ENCODE measurements around the gene IGF2BP2. TPM values are rescaled to one million over a fixed set of nuclear protein-coding genes. Genes with fewer than 3 reads are reported as not detected.

IGF2BP2 gene
- total and polyA plus RNA-seq, 9 of the 15 experiments (the other 6 are each of a cell fraction or from before 2014, with no cell fraction given): 3.2 to 59.6 (median 30.5) TPM

DNA sequence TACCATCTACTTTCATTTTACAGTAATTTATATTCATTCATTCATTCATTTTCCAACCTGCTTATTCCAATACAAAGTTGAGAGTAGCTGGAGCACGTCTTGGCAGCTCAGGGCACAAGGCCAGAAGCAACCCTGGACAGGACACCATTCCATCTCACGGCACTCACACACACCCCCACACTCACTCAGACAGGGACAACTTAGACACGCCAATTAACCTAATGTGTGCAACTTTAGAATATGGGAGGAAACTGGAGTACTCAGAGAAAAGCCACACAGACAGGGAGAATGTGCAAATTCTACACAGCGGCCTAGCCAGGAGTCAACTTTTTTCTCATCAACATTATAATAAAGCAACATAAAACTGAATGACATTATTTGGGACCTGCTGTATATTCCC lies 46.7 kb downstream of the IGF2BP2 start:
- H4K20me1 ChIP-seq (replicated peaks; ENCODE audit: control insufficient read depth, insufficient read depth, low read length): peaks cover 6% of the 10 kb centered on the region; the same call in 1 of the 2 replicates
- DNase-seq (ENCODE audit: extremely low read depth in 1 of 4, low spot score in 3 of 4) (no peak), FAIRE-seq (no peak), ATAC-seq (no peak; the same call in 2 of the 3 replicates)
- no peaks in the 10 kb centered on the region for H3K36me3 ChIP-seq (ENCODE audit: control insufficient read depth, insufficient read depth, low read length)
- H3K9me1 ChIP-seq (ENCODE audit: control insufficient read depth, insufficient read depth, low read length): no peaks in the 10 kb centered on the region
- H3K4me1 ChIP-seq (replicated peaks in 1 of 2; ENCODE audit: control insufficient read depth in 2 of 2, insufficient read depth in 2 of 2, low read length in 2 of 2): peaks cover 3 to 13% of the 10 kb centered on the region in 2 experiments; a peak in 3 of 5 replicates
- in situ Hi-C loops (cut with MboI): no loop called here
- no peak overlapping the region for H3K9ac ChIP-seq (ENCODE audit: insufficient read depth in 1 of 2, low read depth in 2 of 2, low read length in 2 of 2)
- intact Hi-C loops (cut with micrococcal nuclease): no loop called here
- no peak overlapping the region for H3K4me3 ChIP-seq
- H3K4me2 ChIP-seq (ENCODE audit: insufficient read depth, low read length): no peak overlapping the region
- no peaks in the 10 kb centered on the region for H3K27me3 ChIP-seq (ENCODE audit: control insufficient read depth in 2 of 2, insufficient read depth in 2 of 2, low read length in 2 of 2)
- no peak overlapping the region for H3K27ac ChIP-seq (ENCODE audit: extremely low read depth, low read depth, low read length)
- CTCF ChIA-PET (ENCODE audit: low intra/inter-chr PET ratio): interaction anchor here (0.6 kb wide), 1 partner anchor 158 kb away, joined by 3 read pairs; no protein-coding TSS in a partner anchor
- H3K79me2 ChIP-seq (ENCODE audit: control insufficient read depth, insufficient read depth, low read length): peaks cover 92% of the 10 kb centered on the region
- POLR2A ChIA-PET: interaction anchor here (1.0 to 1.9 kb wide), 3 partner anchors 9 to 42 kb away, joined by 3 to 9 read pairs (median 5); no protein-coding TSS in a partner anchor
- no peaks in the 10 kb centered on the region for H3K9me3 ChIP-seq (replicated peaks; ENCODE audit: control insufficient read depth, insufficient read depth, low read depth, low read length)
- WGBS (ENCODE audit: insufficient coverage, low coverage, missing lambda C conversion rate): 63% methylated on average over 4 of the region's 4 CpGs
- BruUV-seq (replicated peaks): no TSS peak
- no peak overlapping the region for H2AFZ ChIP-seq (ENCODE audit: low read depth, low read length)
- TF ChIP-seq OTX1 (CRISPR knock-in tag; IDR thresholded peaks at IDR 0.05) (no peak), GATAD2A (IDR thresholded peaks at IDR 0.05) (no peak), ZNF583 (CRISPR knock-in tag; IDR thresholded peaks at IDR 0.05) (no peak), CREB1 (IDR thresholded peaks at IDR 0.05) (no peak), CREB1 (CRISPR knock-in tag; IDR thresholded peaks at IDR 0.05) (no peak), ILK (tag; IDR thresholded peaks at IDR 0.05; ENCODE audit: borderline replicate concordance, low read depth) (no peak)
- TF ChIP-seq, protein P1, sequence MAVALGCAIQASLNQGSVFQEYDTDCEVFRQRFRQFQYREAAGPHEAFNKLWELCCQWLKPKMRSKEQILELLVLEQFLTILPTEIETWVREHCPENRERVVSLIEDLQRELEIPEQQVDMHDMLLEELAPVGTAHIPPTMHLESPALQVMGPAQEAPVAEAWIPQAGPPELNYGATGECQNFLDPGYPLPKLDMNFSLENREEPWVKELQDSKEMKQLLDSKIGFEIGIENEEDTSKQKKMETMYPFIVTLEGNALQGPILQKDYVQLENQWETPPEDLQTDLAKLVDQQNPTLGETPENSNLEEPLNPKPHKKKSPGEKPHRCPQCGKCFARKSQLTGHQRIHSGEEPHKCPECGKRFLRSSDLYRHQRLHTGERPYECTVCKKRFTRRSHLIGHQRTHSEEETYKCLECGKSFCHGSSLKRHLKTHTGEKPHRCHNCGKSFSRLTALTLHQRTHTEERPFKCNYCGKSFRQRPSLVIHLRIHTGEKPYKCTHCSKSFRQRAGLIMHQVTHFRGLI (CRISPR knock-in tag; IDR thresholded peaks at IDR 0.05): no peak
- TF ChIP-seq, protein P2, sequence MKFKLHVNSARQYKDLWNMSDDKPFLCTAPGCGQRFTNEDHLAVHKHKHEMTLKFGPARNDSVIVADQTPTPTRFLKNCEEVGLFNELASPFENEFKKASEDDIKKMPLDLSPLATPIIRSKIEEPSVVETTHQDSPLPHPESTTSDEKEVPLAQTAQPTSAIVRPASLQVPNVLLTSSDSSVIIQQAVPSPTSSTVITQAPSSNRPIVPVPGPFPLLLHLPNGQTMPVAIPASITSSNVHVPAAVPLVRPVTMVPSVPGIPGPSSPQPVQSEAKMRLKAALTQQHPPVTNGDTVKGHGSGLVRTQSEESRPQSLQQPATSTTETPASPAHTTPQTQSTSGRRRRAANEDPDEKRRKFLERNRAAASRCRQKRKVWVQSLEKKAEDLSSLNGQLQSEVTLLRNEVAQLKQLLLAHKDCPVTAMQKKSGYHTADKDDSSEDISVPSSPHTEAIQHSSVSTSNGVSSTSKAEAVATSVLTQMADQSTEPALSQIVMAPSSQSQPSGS (CRISPR knock-in tag; IDR thresholded peaks at IDR 0.05): no peak
- TF ChIP-seq, protein P3, sequence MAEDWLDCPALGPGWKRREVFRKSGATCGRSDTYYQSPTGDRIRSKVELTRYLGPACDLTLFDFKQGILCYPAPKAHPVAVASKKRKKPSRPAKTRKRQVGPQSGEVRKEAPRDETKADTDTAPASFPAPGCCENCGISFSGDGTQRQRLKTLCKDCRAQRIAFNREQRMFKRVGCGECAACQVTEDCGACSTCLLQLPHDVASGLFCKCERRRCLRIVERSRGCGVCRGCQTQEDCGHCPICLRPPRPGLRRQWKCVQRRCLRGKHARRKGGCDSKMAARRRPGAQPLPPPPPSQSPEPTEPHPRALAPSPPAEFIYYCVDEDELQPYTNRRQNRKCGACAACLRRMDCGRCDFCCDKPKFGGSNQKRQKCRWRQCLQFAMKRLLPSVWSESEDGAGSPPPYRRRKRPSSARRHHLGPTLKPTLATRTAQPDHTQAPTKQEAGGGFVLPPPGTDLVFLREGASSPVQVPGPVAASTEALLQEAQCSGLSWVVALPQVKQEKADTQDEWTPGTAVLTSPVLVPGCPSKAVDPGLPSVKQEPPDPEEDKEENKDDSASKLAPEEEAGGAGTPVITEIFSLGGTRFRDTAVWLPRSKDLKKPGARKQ (CRISPR knock-in tag; IDR thresholded peaks at IDR 0.05): no peak
- TF ChIP-seq, protein P4, sequence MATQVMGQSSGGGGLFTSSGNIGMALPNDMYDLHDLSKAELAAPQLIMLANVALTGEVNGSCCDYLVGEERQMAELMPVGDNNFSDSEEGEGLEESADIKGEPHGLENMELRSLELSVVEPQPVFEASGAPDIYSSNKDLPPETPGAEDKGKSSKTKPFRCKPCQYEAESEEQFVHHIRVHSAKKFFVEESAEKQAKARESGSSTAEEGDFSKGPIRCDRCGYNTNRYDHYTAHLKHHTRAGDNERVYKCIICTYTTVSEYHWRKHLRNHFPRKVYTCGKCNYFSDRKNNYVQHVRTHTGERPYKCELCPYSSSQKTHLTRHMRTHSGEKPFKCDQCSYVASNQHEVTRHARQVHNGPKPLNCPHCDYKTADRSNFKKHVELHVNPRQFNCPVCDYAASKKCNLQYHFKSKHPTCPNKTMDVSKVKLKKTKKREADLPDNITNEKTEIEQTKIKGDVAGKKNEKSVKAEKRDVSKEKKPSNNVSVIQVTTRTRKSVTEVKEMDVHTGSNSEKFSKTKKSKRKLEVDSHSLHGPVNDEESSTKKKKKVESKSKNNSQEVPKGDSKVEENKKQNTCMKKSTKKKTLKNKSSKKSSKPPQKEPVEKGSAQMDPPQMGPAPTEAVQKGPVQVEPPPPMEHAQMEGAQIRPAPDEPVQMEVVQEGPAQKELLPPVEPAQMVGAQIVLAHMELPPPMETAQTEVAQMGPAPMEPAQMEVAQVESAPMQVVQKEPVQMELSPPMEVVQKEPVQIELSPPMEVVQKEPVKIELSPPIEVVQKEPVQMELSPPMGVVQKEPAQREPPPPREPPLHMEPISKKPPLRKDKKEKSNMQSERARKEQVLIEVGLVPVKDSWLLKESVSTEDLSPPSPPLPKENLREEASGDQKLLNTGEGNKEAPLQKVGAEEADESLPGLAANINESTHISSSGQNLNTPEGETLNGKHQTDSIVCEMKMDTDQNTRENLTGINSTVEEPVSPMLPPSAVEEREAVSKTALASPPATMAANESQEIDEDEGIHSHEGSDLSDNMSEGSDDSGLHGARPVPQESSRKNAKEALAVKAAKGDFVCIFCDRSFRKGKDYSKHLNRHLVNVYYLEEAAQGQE (IDR thresholded peaks at IDR 0.05; ENCODE audit: borderline replicate concordance): no peak
- TF ChIP-seq, protein P4 (CRISPR knock-in tag; IDR thresholded peaks at IDR 0.05; ENCODE audit: low read depth): no peak
